Upper lobe of left lung (tissue), 4 donors: ENCODE data around the gene TBCK.

ENCODE experiments used
- EP300 ChIP-seq, 4 donors: sonication (generic); formaldehyde crosslinking; IDR thresholded peaks; one replicate each; pipeline ENCODE4 v1.5.1; 2017; ENCODE audit warnings: antibody characterized with exemption in 4 of 4, control low read depth in 2 of 4
- POLR2A ChIP-seq, 4 donors: fragments of 450-650 bp; IDR thresholded peaks; one replicate each; pipeline ENCODE4 v1.5.1; 2016 to 2017; ENCODE audit warnings: antibody characterized with exemption in 4 of 4, mild to moderate bottlenecking in 2 of 4
- TF ChIP-seq, protein P1 (sequence below), 6 experiments: fragments of 450-650 bp in 4 of 6; fragments of 200-600 bp in 2 of 6; sonication (generic) in 2 of 6; IDR thresholded peaks; one replicate each; pipeline ENCODE4 v1.5.1; 2016 to 2019; ENCODE audit warnings: antibody characterized with exemption in 6 of 6

DNA sequence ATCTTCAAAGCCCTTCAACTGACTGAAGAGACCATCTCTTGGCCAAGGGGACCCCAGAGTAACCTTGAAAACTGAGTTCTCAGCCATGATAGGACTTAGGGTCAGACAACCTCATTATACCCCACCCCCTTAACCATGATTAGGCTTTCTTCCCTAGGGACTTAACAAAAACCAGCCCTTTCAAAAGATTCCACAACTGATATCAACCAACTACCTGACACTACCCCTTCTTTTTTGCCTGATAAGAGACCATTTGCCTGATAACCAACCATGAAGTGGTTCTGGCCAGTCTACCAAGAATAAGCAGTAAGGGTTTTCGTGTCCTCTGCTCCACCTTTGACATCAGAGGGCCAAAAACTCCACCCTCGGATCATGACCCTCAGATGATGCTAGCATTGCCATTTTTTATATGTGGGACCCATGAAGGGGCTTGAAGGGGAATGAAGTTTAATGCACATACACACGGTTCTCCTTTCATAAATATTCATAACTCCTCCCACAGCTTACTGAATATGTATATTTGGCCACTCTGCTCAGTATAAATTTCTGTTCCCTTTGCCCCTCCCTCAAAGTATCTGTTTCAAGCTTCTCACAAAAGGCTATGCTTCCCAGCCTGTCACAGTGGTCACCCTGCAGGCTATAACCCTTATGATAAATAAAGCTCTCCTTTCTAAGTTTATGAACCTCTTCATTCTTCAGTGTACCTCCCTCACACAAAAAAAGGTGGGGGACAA is 12.3 kb downstream of the TBCK start:
- TF ChIP-seq, protein P1, sequence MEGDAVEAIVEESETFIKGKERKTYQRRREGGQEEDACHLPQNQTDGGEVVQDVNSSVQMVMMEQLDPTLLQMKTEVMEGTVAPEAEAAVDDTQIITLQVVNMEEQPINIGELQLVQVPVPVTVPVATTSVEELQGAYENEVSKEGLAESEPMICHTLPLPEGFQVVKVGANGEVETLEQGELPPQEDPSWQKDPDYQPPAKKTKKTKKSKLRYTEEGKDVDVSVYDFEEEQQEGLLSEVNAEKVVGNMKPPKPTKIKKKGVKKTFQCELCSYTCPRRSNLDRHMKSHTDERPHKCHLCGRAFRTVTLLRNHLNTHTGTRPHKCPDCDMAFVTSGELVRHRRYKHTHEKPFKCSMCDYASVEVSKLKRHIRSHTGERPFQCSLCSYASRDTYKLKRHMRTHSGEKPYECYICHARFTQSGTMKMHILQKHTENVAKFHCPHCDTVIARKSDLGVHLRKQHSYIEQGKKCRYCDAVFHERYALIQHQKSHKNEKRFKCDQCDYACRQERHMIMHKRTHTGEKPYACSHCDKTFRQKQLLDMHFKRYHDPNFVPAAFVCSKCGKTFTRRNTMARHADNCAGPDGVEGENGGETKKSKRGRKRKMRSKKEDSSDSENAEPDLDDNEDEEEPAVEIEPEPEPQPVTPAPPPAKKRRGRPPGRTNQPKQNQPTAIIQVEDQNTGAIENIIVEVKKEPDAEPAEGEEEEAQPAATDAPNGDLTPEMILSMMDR (IDR thresholded peaks at IDR 0.05), result no peak
- TF ChIP-seq POLR2A (IDR thresholded peaks at IDR 0.05) (no peak), EP300 (IDR thresholded peaks at IDR 0.05) (no peak)
